A549 (cell line): ENCODE results near the gene NCBP3. TPM values are rescaled to one million over a fixed set of nuclear protein-coding genes. Genes with fewer than 3 reads are reported as not detected.

Experiments
- ATAC-seq, 2 experiments: fragments of 200-7000 bp in 1 of 2; fragments of >200 bp in 1 of 2; cut with Nextera tagmentation in 1 of 2; cut with Tn5 transposase in 1 of 2; 3 replicates each; pipeline versions ENCODE4 v1.8.0 to v1.9.1; 2018 to 2020; ENCODE audit warnings: mild to moderate bottlenecking in 1 of 2, moderate library complexity in 1 of 2
- CTCF ChIA-PET: fragments of 300-600 bp; sonication (Branson Sonifier 250); formaldehyde crosslinking; extraction: SDS; loops from one replicate; lab custom pipeline; 2021; ENCODE audit warnings: antibody characterized with exemption, inconsistent platforms; lab: Yijun Ruan, JAX
- POLR2A ChIA-PET: fragments of 350-600 bp; formaldehyde crosslinking; extraction: SDS; loops from one replicate; lab custom pipeline; 2021; ENCODE audit warnings: antibody characterized with exemption, inconsistent platforms; lab: Yijun Ruan, JAX
- DNase-seq, 2 experiments: peaks; one replicate each; pipeline versions ENCODE4 v3.0.0 to v3.0.0-alpha.2; 2011 to 2016; ENCODE audit warnings: low read depth in 1 of 2, low spot score in 1 of 2
- FAIRE-seq: peaks from 2 replicates; lab custom pipeline; 2011; peaks lifted over from hg19 to GRCh38; lab: Jason Lieb, UNC
- H3K27ac ChIP-seq, 2 experiments: fragments of >200 bp; sonication (Bioruptor Twin); formaldehyde crosslinking; 3 replicates each; pipeline ENCODE4 v1.5.1; 2016 to 2017
- H3K4me1 ChIP-seq: fragments of >200 bp; sonication (Bioruptor Twin); formaldehyde crosslinking; 3 replicates; pipeline ENCODE4 v1.6.1; 2016
- H3K4me2 ChIP-seq: fragments of >200 bp; sonication (Bioruptor Twin); formaldehyde crosslinking; 3 replicates; pipeline ENCODE4 v1.6.1; 2016
- H3K4me3 ChIP-seq: fragments of >200 bp; sonication (Bioruptor Twin); formaldehyde crosslinking; 3 replicates; pipeline ENCODE4 v1.5.1; 2016
- H3K9me3 ChIP-seq: fragments of >200 bp; sonication (Bioruptor Twin); formaldehyde crosslinking; 3 replicates; pipeline ENCODE4 v1.6.1; 2016
- ATOH8 ChIP-seq: fragments of 250-450 bp; sonication (Bioruptor Pico); IDR thresholded peaks from 2 replicates; pipeline ENCODE4 v1.5.0; 2020; ENCODE audit warnings: low read depth, mild to moderate bottlenecking, moderate library complexity
- BCL3 ChIP-seq: fragments of >200 bp; sonication (Bioruptor Twin); formaldehyde crosslinking; IDR thresholded peaks from 3 replicates; pipeline ENCODE4 v1.6.1; 2016
- CBX2 ChIP-seq: fragments of 200-600 bp; sonication (generic); IDR thresholded peaks from 2 replicates; pipeline ENCODE4 v1.6.1; 2016; ENCODE audit warnings: low read depth, mild to moderate bottlenecking, borderline replicate concordance
- CHD2 ChIP-seq: fragments of 150-350 bp; IDR thresholded peaks from 2 replicates; pipeline ENCODE4 v1.6.1; 2014; ENCODE audit warnings: low read length; ENCODE audit not compliant: partially characterized antibody
- CHD4 ChIP-seq: fragments of 200-600 bp; sonication (generic); IDR thresholded peaks from 2 replicates; pipeline ENCODE4 v1.6.1; 2016; ENCODE audit warnings: antibody characterized with exemption, mild to moderate bottlenecking, borderline replicate concordance
- ELK1 ChIP-seq: fragments of 150-350 bp; IDR thresholded peaks from 2 replicates; pipeline ENCODE4 v1.6.1; 2014; ENCODE audit warnings: low read depth, mild to moderate bottlenecking, low read length
- ESRRA ChIP-seq: fragments of 150-350 bp; IDR thresholded peaks from 2 replicates; pipeline ENCODE4 v1.6.1; 2014; ENCODE audit warnings: mild to moderate bottlenecking, low read length, borderline replicate concordance
- FOSL2 ChIP-seq, 2 experiments: fragments of 450-650 bp in 1 of 2; fragments of >200 bp in 1 of 2; sonication (Bioruptor Twin) in 1 of 2; formaldehyde crosslinking; IDR thresholded peaks; 2 replicates each; pipeline versions ENCODE4 v1.5.0 to v1.6.1; 2016 to 2020; ENCODE audit warnings: mild to moderate bottlenecking in 1 of 2, moderate library complexity in 1 of 2
- HDAC2 ChIP-seq: fragments of 200-600 bp; sonication (generic); IDR thresholded peaks from 2 replicates; pipeline ENCODE4 v1.6.1; 2016
- HES2 ChIP-seq: fragments of >200 bp; sonication (Bioruptor Twin); formaldehyde crosslinking; IDR thresholded peaks from 2 replicates; pipeline ENCODE4 v1.6.1; 2016
- HEYL ChIP-seq: fragments of 250-450 bp; sonication (Bioruptor Pico); IDR thresholded peaks from 2 replicates; pipeline ENCODE4 v1.8.0; 2021; ENCODE audit warnings: mild to moderate bottlenecking, moderate library complexity
- HOXB13 ChIP-seq: fragments of 250-450 bp; sonication (Bioruptor Pico); IDR thresholded peaks from 2 replicates; pipeline ENCODE4 v1.5.0; 2020; ENCODE audit warnings: low read depth, mild to moderate bottlenecking, moderate library complexity
- JUN ChIP-seq, 2 experiments: fragments of >200 bp; sonication (Bioruptor Twin); formaldehyde crosslinking; IDR thresholded peaks; 2 replicates in 1 of 2; 3 replicates in 1 of 2; pipeline ENCODE4 v1.6.1; 2016 to 2017
- JUNB ChIP-seq: fragments of >200 bp; sonication (Bioruptor Twin); formaldehyde crosslinking; IDR thresholded peaks from 2 replicates; pipeline ENCODE4 v1.6.1; 2016
- KDM1A ChIP-seq: fragments of 200-600 bp; sonication (generic); IDR thresholded peaks from 2 replicates; pipeline ENCODE4 v1.6.1; 2016; ENCODE audit warnings: low read depth, mild to moderate bottlenecking
- KDM5A ChIP-seq: fragments of 200-600 bp; sonication (generic); IDR thresholded peaks from 2 replicates; pipeline ENCODE4 v1.6.1; 2016; ENCODE audit warnings: antibody characterized with exemption, mild to moderate bottlenecking
- MAX ChIP-seq: IDR thresholded peaks from 2 replicates; pipeline ENCODE4 v1.6.1; 2012
- NFE2L2 ChIP-seq: fragments of 150-350 bp; conservative IDR thresholded peaks from 2 replicates; pipeline ENCODE4 v1.6.1; 2014; ENCODE audit warnings: low read length
- NPAS2 ChIP-seq: fragments of 250-450 bp; sonication (Bioruptor Pico); IDR thresholded peaks from 2 replicates; pipeline ENCODE4 v1.8.0; 2022; ENCODE audit warnings: mild to moderate bottlenecking, moderate library complexity, borderline replicate concordance
- PBX3 ChIP-seq: IDR thresholded peaks from 2 replicates; pipeline ENCODE4 v1.6.1; 2012
- PHF8 ChIP-seq: fragments of 200-600 bp; sonication (generic); IDR thresholded peaks from 2 replicates; pipeline ENCODE4 v1.6.1; 2016; ENCODE audit warnings: low read depth, mild to moderate bottlenecking, antibody characterized with exemption, moderate library complexity, borderline replicate concordance
- POLR2A ChIP-seq: IDR thresholded peaks from 2 replicates; pipeline ENCODE4 v1.6.1; 2012; ENCODE audit warnings: mild to moderate bottlenecking, low read length
- POLR2AphosphoS2 ChIP-seq: conservative IDR thresholded peaks from 2 replicates; pipeline ENCODE4 v1.6.1; 2012; ENCODE audit warnings: low read length, improper control_type of control experiment, inconsistent platforms
- RAD21 ChIP-seq, 2 experiments: fragments of >200 bp in 1 of 2; sonication (Bioruptor Twin) in 1 of 2; formaldehyde crosslinking in 1 of 2; IDR thresholded peaks in 1 of 2; conservative IDR thresholded peaks in 1 of 2; 2 replicates in 1 of 2; 3 replicates in 1 of 2; pipeline ENCODE4 v1.6.1; 2012 to 2018; ENCODE audit warnings: inconsistent platforms in 1 of 2
- RFX5 ChIP-seq: fragments of 450-650 bp; IDR thresholded peaks from 2 replicates; pipeline ENCODE4 v1.7.1; 2014; ENCODE audit warnings: antibody characterized with exemption, mild to moderate bottlenecking, moderate library complexity
- RNF2 ChIP-seq: fragments of 200-600 bp; sonication (generic); IDR thresholded peaks from 2 replicates; pipeline ENCODE4 v1.6.1; 2016; ENCODE audit warnings: low read depth, mild to moderate bottlenecking, antibody characterized with exemption, moderate library complexity, borderline replicate concordance
- SMC3 ChIP-seq: fragments of >200 bp; sonication (Bioruptor Twin); formaldehyde crosslinking; IDR thresholded peaks from 3 replicates; pipeline ENCODE4 v1.6.1; 2018; ENCODE audit warnings: inconsistent platforms
- ZC3H11A ChIP-seq: fragments of 450-650 bp; IDR thresholded peaks from 2 replicates; pipeline ENCODE4 v1.6.1; 2014; ENCODE audit warnings: antibody characterized with exemption, mild to moderate bottlenecking
- ZFP36 ChIP-seq: fragments of 450-650 bp; IDR thresholded peaks from 2 replicates; pipeline ENCODE4 v1.6.1; 2014; ENCODE audit warnings: borderline replicate concordance; ENCODE audit not compliant: partially characterized antibody
- ZSCAN20 ChIP-seq: fragments of 250-450 bp; sonication (Bioruptor Pico); IDR thresholded peaks from 2 replicates; pipeline ENCODE4 v1.8.0; 2022; ENCODE audit warnings: mild to moderate bottlenecking, moderate library complexity
- WGBS: methylation state at CpG from one replicate; pipeline ENCODE4 v1.1.6; 2017; ENCODE audit errors: missing lambda C conversion rate; 5-methylcytosine and 5-hydroxymethylcytosine counted together
- polyA plus RNA-seq, 4 experiments: library from polyadenylated mRNA; depleted of rRNA in 3 of 4; stranded (reverse); fragments of >200 nt; fragmentation: RNase III in 1 of 4; extraction: RNeasy Plus Mini Kit Qiagen cat#74134 plus additional on column Dnase treatment in 1 of 4; gene quantifications; 2 replicates in 3 of 4; 3 replicates in 1 of 4; pipeline ENCODE4 v1.2.3, GENCODE V29; 2011 to 2017

NCBP3 gene
- polyA plus RNA-seq, 2 of the 4 experiments (the other 2 are of a cell fraction) = 32.7 to 36.6 TPM

GRCh38 chr17:3887394-3887793 lies 41.3 kb upstream of the NCBP3 start:
- Histone ChIP-seq H3K4me3 (no peak overlapping the region), H3K4me1 (peaks cover 64% of the 10 kb centered on the region), H3K4me2 (no peak overlapping the region), H3K27ac (peak overlapping the region; percentile 87 to 89; a peak in 4 of 6 replicates), H3K9me3 (no peaks in the 10 kb centered on the region)
- DNase-seq (no peak), ATAC-seq (no peak), FAIRE-seq (no peak)
- WGBS = 50% methylated on average over 2 of the region's 2 CpGs
- POLR2A ChIA-PET = no interaction called here
- TF ChIP-seq ZFP36 (peak; percentile 95), POLR2A (no peak)
- CTCF ChIA-PET = interaction anchor here (1.0 to 3.7 kb wide), 3 partner anchors 24 to 324 kb away, joined by 3 to 29 read pairs (median 5); no protein-coding TSS in a partner anchor

- H3K4me3 ChIP-seq = no peak overlapping the region
- WGBS = 94% methylated on average over 10 of the region's 10 CpGs
- H3K27ac ChIP-seq = peak overlapping the region; percentile 87 to 89; a peak in 3 of 6 replicates
- no peaks in the 10 kb centered on the region for H3K9me3 ChIP-seq
- ATAC-seq = no peak
- no peak for TF ChIP-seq KDM5A
- TF ChIP-seq JUN (IDR thresholded peaks at IDR 0.05) = no peak
- no peak for TF ChIP-seq ELK1
- TF ChIP-seq NPAS2 (CRISPR knock-in tag) = no peak
- TF ChIP-seq HOXB13 (CRISPR knock-in tag) = no peak
- TF ChIP-seq HES2 = no peak
- TF ChIP-seq HEYL = no peak
- no peak for TF ChIP-seq PHF8
- TF ChIP-seq ESRRA = no peak
- no peak for TF ChIP-seq CHD2
- no peak for TF ChIP-seq NFE2L2
- no peak for TF ChIP-seq PBX3
- no peak for TF ChIP-seq ATOH8
- TF ChIP-seq RNF2 = no peak
- no peak for TF ChIP-seq ZSCAN20
- no peak for TF ChIP-seq RFX5
- ChIA-PET CTCF (interaction anchor here (0.6 to 1.5 kb wide), 2 partner anchors 40 to 42 kb away, joined by 3 to 5 read pairs; partner anchors contain the start of gene NCBP3), POLR2A (no interaction called here)
- DNase-seq = no peak
- peaks cover 63% of the 10 kb centered on the region for H3K4me1 ChIP-seq
- no peak for FAIRE-seq
- no peak overlapping the region for H3K4me2 ChIP-seq
These were observed 40.7 kb upstream of the NCBP3 start for GRCh38 chr17:3886776-3887175.

GRCh38 chr17:3885970-3886369 lies 39.9 kb upstream of the NCBP3 start:
- peak overlapping the region; percentile 22 to 89; a peak in 4 of 6 replicates for H3K27ac ChIP-seq
- 41% methylated on average over 4 of the region's 4 CpGs for WGBS
- ChIA-PET POLR2A (no interaction called here), CTCF (interaction anchor here (0.6 to 11.0 kb wide), 10 partner anchors 8 to 188 kb away, joined by 3 to 101 read pairs (median 3); partner anchors contain the start of gene NCBP3)
- no peak overlapping the region for H3K4me3 ChIP-seq
- H3K4me1 ChIP-seq = peaks cover 55% of the 10 kb centered on the region
- FAIRE-seq (peak; percentile 85), ATAC-seq (peak; percentile 54 to 73), DNase-seq (peak; percentile 73 to 81)
- peak overlapping the region; percentile 17; the same call in 1 of the 3 replicates for H3K4me2 ChIP-seq
- no peaks in the 10 kb centered on the region for H3K9me3 ChIP-seq
- no peak for TF ChIP-seq BCL3
- TF ChIP-seq POLR2A = no peak
- no peak for TF ChIP-seq CBX2
- TF ChIP-seq KDM5A = no peak
- TF ChIP-seq JUN (IDR thresholded peaks at IDR 0.05) = no peak
- TF ChIP-seq MAX = peak; percentile 37; the same call in 1 of the 2 replicates
- peak; percentile 100 for TF ChIP-seq ZFP36
- no peak for TF ChIP-seq ZC3H11A
- TF ChIP-seq SMC3 = no peak
- TF ChIP-seq KDM1A = no peak
- no peak for TF ChIP-seq HDAC2
- TF ChIP-seq POLR2AphosphoS2 = no peak
- TF ChIP-seq JUNB = no peak
- TF ChIP-seq RAD21 (conservative IDR thresholded peaks at IDR 0.05 in 1 of 2, IDR thresholded peaks at IDR 0.05 in 1 of 2) = no peak
- TF ChIP-seq CHD4 = no peak
- no peak for TF ChIP-seq FOSL2 (IDR thresholded peaks at IDR 0.05)
- TF ChIP-seq FOSL2 (CRISPR knock-in tag; IDR thresholded peaks at IDR 0.05) = peak; percentile 68
- TF ChIP-seq NPAS2 (CRISPR knock-in tag) = no peak
- TF ChIP-seq, all 56 proteins: peak for 3
